Chondrocyte (in vitro differentiated cells): Measurements from ENCODE around the gene MSL2. TPM values are rescaled to one million over a fixed set of nuclear protein-coding genes. Genes with fewer than 3 reads are reported as not detected.
A peak's percentile ranks its signal among the peaks of the same experiment; 100 is the strongest.

Source experiments
- DNase-seq: peaks from one replicate; pipeline ENCODE4 v3.0.0; 2021; ENCODE audit warnings: mixed read lengths, low spot score
- H3K27ac Mint-ChIP-seq: one replicate; pipeline ENCODE4 v1.8.0; 2021; ENCODE audit warnings: mild to moderate bottlenecking, moderate library complexity, mixed read lengths; ENCODE audit not compliant: unreplicated experiment
- H3K27me3 Mint-ChIP-seq: 2 replicates; pipeline ENCODE4 v1.8.0; 2021; ENCODE audit warnings: low read depth, mixed read lengths
- H3K36me3 Mint-ChIP-seq: 2 replicates; pipeline ENCODE4 v1.8.0; 2021; ENCODE audit warnings: low read depth, mixed read lengths
- H3K4me1 Mint-ChIP-seq: 2 replicates; pipeline ENCODE4 v1.8.0; 2021; ENCODE audit warnings: low read depth, mild to moderate bottlenecking, mixed read lengths
- H3K4me3 Mint-ChIP-seq: one replicate; pipeline ENCODE4 v1.8.0; 2021; ENCODE audit warnings: mild to moderate bottlenecking, moderate library complexity, mixed read lengths; ENCODE audit not compliant: unreplicated experiment
- H3K9me3 Mint-ChIP-seq: 2 replicates; pipeline ENCODE4 v1.8.0; 2021; ENCODE audit warnings: low read depth, mixed read lengths
- long read RNA-seq: library from polyadenylated mRNA; stranded (forward); transcript quantifications from one replicate; pipeline ENCODE4 v2.0.0, GENCODE V29; 2021
- total RNA-seq: library from RNA; stranded (reverse); gene quantifications from 3 replicates; pipeline ENCODE4 v1.2.1, GENCODE V29; 2021
- TF ChIP-seq, protein P1 (sequence below): fragments of 200-600 bp; sonication (generic); IDR thresholded peaks from 2 replicates; pipeline ENCODE4 v1.5.0; 2021; ENCODE audit warnings: antibody characterized with exemption, mild to moderate bottlenecking, moderate library complexity

The MSL2 gene, protein sequence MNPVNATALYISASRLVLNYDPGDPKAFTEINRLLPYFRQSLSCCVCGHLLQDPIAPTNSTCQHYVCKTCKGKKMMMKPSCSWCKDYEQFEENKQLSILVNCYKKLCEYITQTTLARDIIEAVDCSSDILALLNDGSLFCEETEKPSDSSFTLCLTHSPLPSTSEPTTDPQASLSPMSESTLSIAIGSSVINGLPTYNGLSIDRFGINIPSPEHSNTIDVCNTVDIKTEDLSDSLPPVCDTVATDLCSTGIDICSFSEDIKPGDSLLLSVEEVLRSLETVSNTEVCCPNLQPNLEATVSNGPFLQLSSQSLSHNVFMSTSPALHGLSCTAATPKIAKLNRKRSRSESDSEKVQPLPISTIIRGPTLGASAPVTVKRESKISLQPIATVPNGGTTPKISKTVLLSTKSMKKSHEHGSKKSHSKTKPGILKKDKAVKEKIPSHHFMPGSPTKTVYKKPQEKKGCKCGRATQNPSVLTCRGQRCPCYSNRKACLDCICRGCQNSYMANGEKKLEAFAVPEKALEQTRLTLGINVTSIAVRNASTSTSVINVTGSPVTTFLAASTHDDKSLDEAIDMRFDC
- total RNA-seq, result 18.6 to 21.9 TPM (median 21.1 TPM) in 3 replicates
- long read RNA-seq, full-length matches to known transcripts, result 14 of 18 reads
- long read RNA-seq, partial matches to known transcripts, result 0 of 18 reads
- long read RNA-seq, other reads (novel, unspliced or antisense), result 4 of 18 reads

DNA sequence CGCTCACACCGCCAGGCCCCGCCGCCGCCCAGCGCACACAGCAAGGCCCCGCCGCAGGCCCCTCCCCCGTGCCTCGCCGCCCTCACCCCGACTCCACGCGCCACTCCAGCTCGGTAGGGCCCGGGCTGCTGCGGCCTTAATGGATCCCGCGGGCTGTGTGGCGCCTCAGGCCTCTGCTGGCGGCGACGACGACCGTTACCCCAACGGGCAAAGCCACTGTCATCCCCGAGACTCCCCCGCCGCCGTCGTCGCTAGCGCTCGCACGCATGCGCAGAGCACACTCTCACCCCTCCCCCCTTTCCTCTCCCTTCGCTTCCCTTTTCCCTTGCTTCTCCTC is at the start of gene MSL2:
Gene MSL2, minus strand, starts transcription at position 272 of the 337 bp plus-strand sequence. CDS start 1,222 bp downstream, outside the sequence.
- peak; percentile 94 for DNase-seq
- Mint-ChIP-seq H3K27ac (peak within 1 kb of the TSS; percentile 92), H3K9me3 (no peaks in the 10 kb centered on the region), H3K4me1 (peaks cover 44% of the 10 kb centered on the region), H3K4me3 (peak within 1 kb of the TSS; percentile 91), H3K36me3 (peaks cover 7% of the 10 kb centered on the region), H3K27me3 (no peaks in the 10 kb centered on the region)
- TF ChIP-seq, protein P1, sequence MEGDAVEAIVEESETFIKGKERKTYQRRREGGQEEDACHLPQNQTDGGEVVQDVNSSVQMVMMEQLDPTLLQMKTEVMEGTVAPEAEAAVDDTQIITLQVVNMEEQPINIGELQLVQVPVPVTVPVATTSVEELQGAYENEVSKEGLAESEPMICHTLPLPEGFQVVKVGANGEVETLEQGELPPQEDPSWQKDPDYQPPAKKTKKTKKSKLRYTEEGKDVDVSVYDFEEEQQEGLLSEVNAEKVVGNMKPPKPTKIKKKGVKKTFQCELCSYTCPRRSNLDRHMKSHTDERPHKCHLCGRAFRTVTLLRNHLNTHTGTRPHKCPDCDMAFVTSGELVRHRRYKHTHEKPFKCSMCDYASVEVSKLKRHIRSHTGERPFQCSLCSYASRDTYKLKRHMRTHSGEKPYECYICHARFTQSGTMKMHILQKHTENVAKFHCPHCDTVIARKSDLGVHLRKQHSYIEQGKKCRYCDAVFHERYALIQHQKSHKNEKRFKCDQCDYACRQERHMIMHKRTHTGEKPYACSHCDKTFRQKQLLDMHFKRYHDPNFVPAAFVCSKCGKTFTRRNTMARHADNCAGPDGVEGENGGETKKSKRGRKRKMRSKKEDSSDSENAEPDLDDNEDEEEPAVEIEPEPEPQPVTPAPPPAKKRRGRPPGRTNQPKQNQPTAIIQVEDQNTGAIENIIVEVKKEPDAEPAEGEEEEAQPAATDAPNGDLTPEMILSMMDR, result no peak

DNA sequence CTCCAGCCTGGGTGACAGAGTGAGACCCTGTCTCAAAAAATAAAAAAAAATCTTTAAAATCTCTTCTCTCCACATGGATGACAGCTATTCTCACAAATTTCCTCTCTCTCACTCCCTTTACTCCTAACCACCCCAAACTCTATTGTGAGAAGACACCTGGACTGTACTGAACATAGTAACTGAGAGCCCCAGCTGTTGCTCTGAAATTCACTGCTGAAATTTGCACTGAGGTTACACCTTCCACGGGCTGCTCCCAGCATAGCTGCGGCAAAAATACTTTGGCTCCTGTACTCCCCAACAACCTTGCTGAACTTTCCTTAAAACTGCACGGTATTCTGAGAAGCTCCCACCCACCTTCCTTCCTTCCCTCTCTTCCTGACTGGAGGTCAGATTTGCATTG is 49.6 kb upstream of the MSL2 start:
- Mint-ChIP-seq H3K27me3 (peaks cover 2% of the 10 kb centered on the region), H3K4me3 (no peak overlapping the region), H3K4me1 (peaks cover 6% of the 10 kb centered on the region), H3K9me3 (no peaks in the 10 kb centered on the region), H3K27ac (no peak overlapping the region), H3K36me3 (peaks cover 2% of the 10 kb centered on the region)
- no peak for DNase-seq
- TF ChIP-seq, protein P1, result no peak

DNA sequence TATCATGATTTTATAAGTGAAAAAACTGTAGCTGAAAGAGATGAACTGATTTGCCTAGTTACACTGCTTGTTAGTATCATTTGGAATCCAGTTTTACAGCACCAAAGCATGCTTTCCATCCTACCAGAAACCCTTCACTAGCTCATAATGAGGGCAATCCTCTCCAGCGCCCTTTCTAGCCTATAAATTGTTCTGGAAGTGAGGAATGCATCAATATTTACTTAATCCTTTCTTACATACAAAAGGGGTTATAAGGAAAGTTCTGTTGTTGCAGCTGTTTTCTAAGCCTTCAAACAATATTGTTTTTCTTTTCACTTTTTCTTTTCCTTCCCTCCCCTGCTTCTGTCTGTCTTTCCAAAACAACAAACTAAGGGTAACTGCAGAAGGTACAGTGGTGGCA is 43.0 kb upstream of the MSL2 start:
- TF ChIP-seq, protein P1, result no peak
- no peak overlapping the region for H3K4me3 Mint-ChIP-seq

GRCh38 chr3:136237961-136238649 is 42.0 kb upstream of the MSL2 start:
- no peaks in the 10 kb centered on the region for H3K9me3 Mint-ChIP-seq
- no peak overlapping the region for H3K27ac Mint-ChIP-seq
- TF ChIP-seq, protein P1, result no peak
- H3K4me3 Mint-ChIP-seq, result no peak overlapping the region
- no peak for DNase-seq
- H3K36me3 Mint-ChIP-seq, result no peaks in the 10 kb centered on the region
- H3K4me1 Mint-ChIP-seq, result no peaks in the 10 kb centered on the region
- peaks cover 2% of the 10 kb centered on the region for H3K27me3 Mint-ChIP-seq

More for the DNA sequence above, 43.0 kb upstream of the MSL2 start:
- Mint-ChIP-seq H3K36me3 (peaks cover 2% of the 10 kb centered on the region), H3K27ac (no peak overlapping the region), H3K27me3 (peaks cover 2% of the 10 kb centered on the region), H3K9me3 (no peaks in the 10 kb centered on the region), H3K4me1 (no peaks in the 10 kb centered on the region)
- no peak for DNase-seq

DNA sequence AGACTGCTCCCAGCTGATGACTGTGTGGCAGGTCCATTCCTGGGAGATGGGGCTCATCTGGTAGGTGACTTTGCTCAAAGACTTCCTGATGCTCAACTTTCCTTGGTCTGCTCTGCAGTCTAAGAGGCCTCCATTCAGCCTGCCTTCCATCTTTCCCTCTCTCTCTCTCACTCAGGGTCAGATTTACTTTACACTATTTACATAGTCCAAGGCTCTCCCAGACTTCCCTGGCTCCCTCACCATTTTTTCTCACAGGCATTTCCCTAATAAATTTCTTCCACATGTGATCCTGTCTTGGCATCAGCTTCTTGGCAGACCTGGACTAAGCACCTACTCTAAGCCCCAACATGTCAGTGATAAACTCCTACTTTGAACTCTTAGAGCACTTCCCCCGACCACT is 41.0 kb upstream of the MSL2 start:
- no peaks in the 10 kb centered on the region for H3K9me3 Mint-ChIP-seq
- H3K4me3 Mint-ChIP-seq, result no peak overlapping the region
- no peaks in the 10 kb centered on the region for H3K36me3 Mint-ChIP-seq
- DNase-seq, result no peak
- H3K27ac Mint-ChIP-seq, result no peak overlapping the region
- no peaks in the 10 kb centered on the region for H3K4me1 Mint-ChIP-seq
- peaks cover 2% of the 10 kb centered on the region for H3K27me3 Mint-ChIP-seq
- TF ChIP-seq, protein P1, result no peak
